GM15510 (cell line): ENCODE measurements around the gene PNPLA1.

ENCODE experiments used
- POLR2A ChIP-seq: IDR thresholded peaks from 3 replicates; pipeline ENCODE4 v1.6.1; 2011; ENCODE audit warnings: borderline replicate concordance; ENCODE audit not compliant: insufficient read length; ENCODE audit errors: extremely low read depth

The PNPLA1 gene

GRCh38 chr6:36340306-36340617 is 70.4 kb downstream of the PNPLA1 start:
- TF ChIP-seq POLR2A: no peak

GRCh38 chr6:36340618-36341454 is 71.0 kb downstream of the PNPLA1 start:
- no peak for TF ChIP-seq POLR2A

DNA sequence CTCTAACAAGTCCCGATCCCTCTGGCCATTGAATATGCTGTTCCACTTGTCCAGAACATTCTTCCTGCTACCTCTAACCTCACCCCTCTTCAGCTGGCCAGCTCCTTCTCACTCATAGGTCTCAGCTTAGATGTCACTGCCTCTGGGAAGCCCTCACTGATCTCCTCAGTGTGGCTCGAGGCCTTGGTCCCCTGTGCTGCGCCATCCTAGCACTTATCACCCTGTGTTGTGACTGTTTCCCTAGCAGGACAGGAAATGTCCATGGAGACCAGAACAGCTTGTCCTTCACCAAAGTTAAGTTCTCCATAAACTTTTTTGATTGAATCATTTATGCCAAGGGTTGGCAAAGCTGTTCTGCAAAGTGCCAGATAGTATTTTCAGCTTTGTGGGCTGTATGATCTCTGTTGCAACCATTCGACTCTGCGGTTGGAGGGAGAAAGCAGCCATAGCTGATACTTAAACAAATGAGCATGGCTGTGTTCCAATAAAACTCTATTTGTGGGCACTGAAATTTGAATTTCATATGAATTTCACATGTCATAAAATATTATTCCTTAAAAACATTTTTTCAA is 73.3 kb downstream of the PNPLA1 start:
- no peak for TF ChIP-seq POLR2A

- TF ChIP-seq POLR2A: no peak
Observed at GRCh38 chr6:36345681-36346466, 76.0 kb downstream of the PNPLA1 start.

DNA sequence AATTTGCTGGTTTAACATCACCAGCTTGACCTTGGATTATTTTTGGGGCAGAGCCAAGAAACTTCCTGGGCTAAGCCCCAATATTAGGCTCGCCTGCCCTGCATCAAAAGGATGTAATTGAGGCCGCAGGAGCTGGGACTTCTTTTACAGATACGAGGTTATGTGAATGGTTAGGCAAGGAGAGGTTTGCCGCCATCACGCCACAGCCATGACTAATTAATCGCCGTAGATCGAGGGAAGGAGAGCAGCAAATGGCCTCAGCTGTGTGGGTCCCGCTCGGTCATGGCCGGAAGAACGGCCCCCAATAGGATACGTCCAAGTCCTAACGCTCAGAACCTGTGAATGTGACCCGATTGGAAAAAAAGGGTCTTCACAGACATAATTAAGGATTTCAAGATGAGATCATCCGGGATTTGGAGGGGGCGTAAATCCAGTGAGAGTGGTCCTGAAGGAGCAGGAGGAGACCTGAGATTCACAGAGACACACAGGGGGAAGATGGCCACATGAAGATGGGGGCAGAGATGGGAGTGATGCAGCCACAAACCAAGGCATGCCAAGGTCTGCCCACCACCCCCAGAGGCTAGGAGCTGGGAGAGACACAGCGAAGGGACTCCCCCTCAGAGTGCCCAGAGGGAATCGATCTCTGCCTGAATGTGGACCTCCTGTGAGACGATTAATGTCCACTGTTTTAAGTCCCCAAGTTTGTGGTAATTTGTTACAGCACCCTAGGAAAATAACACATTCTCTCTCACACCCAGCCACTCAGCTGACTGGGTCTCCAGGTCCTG is 76.8 kb downstream of the PNPLA1 start:
- TF ChIP-seq POLR2A: no peak

- no peak for TF ChIP-seq POLR2A
Observed at GRCh38 chr6:36347621-36348020, 77.8 kb downstream of the PNPLA1 start.

GRCh38 chr6:36349240-36349639 is 79.4 kb downstream of the PNPLA1 start:
- TF ChIP-seq POLR2A: no peak

GRCh38 chr6:36350082-36350481 is 80.2 kb downstream of the PNPLA1 start:
- TF ChIP-seq POLR2A: no peak

- no peak for TF ChIP-seq POLR2A
Observed at GRCh38 chr6:36350681-36351571, 81.1 kb downstream of the PNPLA1 start.

DNA sequence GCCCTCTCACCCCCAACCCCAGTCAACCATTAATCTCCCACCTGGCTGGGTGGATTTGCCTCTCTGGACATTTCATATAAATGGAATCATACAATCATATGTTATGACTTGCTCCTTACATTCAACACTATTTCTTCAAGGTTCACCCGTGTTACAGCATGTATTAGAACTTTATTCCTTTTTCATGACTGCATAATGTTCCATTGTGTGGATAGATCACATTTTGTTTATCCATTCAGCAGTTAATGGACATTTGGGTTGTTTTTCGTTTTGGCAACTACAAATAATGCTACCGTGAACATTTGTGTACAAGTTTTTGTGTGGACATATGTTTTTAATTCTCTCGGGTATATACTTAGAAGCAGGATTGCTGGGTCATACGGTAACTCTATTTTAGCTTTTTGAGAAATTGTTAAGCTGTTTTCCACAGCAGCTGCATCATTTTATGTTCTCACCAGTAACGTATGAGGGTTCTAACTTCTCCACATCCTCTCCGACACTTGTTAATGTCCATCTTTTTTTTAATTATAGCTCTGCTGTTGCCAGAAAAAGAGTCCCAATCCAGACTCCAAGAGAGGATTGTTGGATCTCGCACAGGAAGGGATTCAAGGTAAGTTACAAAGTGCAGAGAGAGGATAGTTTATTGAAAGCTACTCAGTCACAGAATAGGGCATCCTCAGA is 82.8 kb downstream of the PNPLA1 start:
- no peak for TF ChIP-seq POLR2A

DNA sequence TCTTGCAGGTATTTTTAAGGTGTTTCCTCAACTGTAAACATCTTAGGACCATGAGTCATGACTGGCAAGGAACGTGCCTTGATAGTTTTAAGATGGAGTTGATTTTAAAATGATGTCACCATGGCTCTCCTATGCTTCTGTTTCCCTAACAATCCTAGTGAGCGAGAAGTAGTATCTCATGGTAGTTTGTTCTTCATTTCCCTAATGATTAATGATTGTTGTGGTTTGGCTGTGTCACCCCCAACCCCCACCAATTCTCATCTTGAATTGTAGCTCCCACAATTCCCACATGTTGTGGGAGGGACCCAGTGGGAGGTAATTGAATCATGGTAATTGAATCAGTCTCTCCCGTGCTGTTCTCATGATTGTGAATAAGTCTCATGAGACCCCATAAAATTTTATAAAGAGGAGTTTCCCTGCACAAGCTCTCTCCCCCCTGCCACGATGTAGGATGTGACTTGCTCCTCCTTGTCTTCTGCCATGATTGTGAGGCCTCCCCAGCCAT is 83.6 kb downstream of the PNPLA1 start:
- TF ChIP-seq POLR2A: no peak

- TF ChIP-seq POLR2A: no peak
Observed at GRCh38 chr6:36355819-36356218, 86.0 kb downstream of the PNPLA1 start.

DNA sequence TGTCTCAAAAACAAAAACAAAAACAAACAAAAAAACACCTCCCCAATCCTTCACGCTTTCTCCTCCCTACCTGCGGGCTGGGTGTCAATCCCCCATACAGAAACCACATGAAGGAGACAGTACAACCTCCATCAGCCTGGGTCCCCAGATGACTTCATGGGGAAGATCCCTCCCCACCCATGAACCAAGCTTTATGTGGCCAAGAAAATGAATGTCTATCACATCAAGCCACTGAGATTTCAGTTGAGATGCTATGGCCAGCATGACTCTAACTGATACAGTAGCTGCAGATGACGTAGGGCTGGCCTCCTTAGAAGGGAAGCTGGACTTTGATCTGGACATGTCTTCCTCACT is 88.0 kb downstream of the PNPLA1 start:
- TF ChIP-seq POLR2A: no peak
